HG03139 (cell line): Measurements from ENCODE around the gene SPEM1.

Source experiments
- ATAC-seq: cut with Tn5 transposase; IDR thresholded peaks from one replicate; pipeline ENCODE4 v1.9.1; 2021; ENCODE audit not compliant: unreplicated experiment

The SPEM1 gene

DNA sequence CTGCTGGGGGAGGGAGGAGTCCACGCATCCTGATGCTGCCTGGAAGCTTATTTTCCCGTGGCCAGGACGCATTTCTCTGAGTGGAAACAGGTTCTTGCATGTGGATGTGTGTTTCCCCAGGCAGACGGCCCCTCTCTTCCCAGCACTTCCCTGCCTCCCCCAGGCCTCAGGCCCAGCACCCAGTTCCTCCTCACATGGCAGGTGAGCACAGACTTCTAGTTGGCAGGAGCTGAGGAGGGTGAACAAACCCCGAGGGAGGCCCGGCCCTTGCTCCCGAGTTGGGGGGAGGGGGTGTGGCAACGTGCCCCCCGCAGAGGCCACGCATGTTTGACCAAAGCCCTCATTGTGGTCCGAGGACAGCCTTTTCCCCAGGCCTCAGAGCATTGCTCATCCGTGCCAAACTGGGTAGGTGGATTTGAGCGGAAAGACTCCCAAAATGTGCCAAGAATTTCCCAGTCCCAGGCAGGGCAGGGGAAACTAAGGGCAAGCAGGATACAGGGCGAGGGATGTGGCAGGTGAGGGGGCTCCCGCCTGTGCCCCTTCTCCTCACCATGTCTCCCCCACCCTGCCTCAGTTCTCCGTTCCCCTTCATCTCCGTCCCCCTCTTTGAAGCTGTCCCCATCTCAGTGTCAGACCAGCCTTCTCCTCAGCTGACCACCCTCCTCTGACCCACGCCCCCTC is 1.5 kb upstream of the SPEM1 start:
- no peak for ATAC-seq

DNA sequence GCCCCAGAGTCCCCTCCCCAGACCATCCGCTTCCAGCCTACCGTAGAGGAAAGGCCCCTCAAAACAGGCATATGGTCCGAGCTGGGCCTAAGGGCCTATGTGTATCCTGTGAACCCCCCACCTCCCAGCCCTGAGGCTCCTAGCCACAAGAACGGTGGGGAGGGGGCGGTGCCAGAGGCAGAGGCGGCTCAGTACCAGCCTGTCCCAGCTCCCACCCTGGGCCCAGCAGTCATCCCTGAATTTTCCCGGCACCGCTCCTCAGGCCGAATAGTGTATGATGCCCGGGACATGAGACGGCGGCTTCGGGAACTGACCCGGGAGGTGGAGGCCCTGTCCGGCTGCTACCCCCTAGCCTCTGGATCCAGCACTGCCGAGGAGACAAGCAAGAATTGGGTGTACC is 1.1 kb downstream of the SPEM1 start:
- ATAC-seq, result no peak

DNA sequence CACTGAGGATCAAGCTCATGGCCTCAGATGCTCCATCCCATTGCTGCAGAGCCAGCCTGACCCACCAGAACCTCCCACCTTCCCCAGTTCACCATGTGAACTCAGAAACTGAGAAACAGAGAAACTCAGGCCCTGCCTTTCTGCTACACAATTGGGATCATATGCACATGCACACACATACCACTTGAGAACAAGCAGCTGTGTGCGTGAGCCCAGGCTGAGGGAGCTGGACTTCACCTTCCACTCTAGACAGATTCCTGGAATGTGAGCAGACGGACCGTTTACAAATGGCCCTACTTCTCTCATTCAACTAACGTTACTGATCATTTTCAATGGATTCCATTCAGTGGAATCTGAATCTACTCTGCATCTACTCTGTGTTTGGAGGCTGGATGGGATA is 3.6 kb downstream of the SPEM1 start:
- no peak for ATAC-seq

DNA sequence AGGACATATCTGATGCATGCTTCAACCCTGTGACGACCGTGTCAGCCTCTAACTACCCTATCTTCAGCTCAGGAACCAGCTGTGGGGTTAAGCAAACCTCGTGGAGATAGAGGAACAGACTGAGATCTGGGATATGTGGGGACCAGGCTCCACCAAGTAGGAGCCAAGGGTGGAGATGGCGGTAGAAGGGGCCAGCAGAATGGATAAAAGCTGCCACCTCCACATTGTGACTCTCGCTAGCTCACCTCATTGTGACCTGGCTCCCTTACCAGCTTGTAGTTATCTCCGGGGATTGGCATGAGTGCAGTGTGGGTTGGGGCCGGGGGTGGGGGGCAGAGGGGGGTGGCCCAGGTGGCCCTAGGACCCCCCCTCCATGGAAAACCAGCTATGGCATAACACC is 5.2 kb downstream of the SPEM1 start, which contains the start of gene SPEM2:
SPEM2 (plus strand) TSS at position 301 of the 400 bp plus-strand sequence; CDS start at position 374, 73 bp downstream.
- no peak for ATAC-seq

DNA sequence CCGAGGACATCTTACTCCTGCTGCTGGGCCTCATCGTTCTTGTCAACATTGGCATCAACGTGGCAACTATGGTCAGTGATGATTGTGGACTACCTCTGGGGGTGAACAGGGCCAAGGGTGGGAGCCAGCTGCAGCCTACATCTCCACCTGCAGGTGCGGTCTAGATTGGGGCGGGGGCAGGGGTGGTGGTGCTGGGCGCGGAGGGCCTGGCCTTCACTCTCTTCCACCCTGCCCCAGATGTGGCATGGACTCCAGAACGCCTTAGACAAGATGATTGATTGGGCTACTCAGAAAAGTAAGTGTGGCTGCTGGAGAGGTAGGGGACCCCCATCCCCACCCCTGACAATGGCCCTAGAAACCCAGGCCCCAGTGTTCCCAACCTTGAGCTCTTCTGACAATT is 5.6 kb downstream of the SPEM1 start:
- ATAC-seq, result no peak

DNA sequence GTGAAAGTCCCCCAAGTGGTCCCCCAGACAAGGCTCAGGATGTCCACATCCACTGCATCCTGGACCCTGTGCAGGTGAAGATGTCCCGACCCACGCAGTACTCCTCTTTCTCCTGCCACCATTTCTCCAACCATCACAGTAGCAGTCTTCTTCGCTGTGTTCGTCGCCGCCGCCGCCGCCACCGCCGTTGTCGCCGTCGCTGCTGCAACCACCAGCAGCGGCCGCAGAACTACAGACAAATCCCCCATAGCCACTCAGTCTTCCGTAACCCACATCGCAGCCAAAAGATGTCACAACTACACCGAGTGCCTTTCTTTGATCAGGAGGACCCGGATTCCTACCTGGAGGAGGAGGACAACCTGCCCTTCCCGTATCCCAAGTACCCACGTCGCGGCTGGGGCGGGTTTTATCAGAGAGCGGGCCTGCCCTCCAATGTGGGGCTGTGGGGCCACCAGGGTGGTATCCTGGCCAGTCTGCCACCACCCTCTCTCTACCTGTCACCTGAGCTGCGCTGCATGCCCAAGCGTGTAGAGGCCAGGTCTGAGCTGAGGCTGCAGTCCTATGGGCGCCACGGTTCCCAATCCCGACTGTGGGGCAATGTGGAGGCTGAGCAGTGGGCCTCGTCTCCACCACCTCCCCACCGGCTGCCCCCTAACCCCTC is 6.2 kb downstream of the SPEM1 start:
- ATAC-seq, result no peak

DNA sequence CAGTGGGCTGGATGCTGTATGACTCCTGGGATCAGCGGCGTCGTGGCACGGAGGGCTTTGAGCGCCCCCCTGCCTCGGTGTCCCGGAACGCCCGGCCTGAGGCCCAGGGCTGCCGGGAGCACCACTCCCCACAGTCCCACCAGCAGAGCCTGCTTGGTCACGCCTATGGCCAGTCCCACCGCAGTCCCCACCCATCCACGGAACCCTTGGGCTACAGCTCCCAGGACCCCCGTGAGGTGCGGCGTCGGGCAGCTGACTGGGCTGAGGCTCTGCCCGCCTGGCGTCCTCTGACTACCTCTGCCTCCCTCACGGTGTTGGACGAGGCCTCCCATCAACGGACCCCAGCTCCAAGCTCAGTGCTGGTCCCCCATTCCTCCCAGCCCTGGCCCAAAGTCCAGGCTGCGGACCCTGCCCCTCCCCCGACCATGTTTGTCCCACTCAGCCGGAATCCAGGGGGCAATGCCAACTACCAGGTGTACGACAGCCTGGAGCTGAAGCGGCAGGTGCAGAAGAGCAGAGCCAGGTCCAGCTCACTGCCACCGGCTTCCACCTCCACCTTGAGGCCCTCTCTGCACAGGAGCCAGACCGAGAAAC is 6.9 kb downstream of the SPEM1 start:
- no peak for ATAC-seq

DNA sequence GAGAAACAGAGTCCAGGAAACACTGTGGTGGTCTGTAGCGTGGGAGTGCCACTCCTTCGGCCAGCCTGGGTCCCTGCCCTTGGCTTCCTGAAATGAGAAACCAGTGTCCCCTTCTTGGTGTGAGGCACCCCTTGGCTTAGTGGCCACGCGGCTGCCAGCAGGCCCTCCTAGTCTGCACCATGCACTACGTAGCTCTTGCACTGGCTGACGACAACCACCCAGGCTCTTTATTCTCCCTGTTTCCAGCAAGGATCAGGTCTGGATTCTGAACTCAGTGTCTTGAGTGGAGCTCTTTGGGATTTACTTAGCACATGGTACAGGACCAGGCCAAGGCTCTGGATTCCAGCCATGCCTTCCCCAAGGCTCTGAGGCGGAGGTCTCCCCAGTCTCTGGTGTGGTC is 7.4 kb downstream of the SPEM1 start:
- no peak for ATAC-seq

DNA sequence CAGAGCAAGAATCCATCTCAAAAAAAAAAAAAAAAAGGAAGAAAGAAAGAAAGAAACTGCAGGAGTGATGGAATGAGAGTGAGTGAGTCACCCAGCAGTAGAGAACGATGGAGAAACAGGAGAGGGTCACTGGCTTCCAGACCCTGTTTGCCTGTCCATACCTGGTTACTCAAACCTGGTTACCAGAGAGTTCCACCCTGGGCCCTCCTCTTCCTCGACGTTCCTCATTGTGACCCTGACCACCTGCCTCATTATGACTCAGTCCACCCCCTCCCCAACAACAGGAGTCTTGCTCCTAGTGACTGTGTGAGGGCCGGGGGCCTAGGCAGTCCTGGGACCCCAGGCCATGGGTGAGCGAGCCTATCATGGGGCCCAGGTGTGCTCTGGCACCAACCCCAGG is 8.4 kb downstream of the SPEM1 start, which contains the start of gene SPEM3:
SPEM3 (plus strand) TSS at position 301 of the 400 bp plus-strand sequence; CDS start at position 347, 46 bp downstream.
- ATAC-seq, result no peak

DNA sequence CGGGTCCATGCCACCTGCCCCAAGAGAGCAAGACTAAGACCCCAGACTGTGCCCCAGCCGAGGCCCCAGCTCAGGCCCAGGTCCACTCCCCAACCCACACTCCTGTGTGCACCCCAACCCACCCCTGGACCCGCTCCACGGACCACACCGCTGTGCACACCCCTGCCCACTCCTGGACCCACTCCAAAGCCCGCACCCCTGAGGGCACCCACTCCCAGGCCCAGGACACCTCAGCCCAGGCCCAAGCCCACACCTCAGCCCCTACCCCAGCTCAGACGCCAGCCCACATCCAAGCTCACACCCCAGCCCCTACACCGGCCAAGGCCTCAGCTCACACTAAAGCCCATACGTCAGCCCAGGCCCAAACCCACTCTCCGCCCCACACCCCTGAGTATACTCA is 9.6 kb downstream of the SPEM1 start:
- no peak for ATAC-seq

DNA sequence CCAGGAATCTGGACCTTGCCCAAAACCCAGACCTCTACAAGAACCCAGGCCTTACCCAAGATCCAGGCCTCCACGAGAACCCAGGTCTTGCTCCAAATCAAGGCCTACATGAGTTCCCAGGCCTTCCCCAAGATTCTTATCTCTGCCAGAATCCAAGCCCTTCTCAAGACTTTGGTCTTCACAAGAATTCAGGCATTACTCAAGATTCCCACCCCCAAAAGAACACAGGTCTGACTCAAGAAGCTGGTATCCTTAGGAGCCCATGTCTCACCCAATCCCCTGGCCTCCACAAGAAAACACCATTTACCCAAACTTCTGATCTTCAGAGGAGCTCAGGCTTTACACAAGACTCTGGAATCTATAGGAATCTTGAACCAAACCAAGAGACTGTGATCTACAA is 11.1 kb downstream of the SPEM1 start:
- ATAC-seq, result no peak

DNA sequence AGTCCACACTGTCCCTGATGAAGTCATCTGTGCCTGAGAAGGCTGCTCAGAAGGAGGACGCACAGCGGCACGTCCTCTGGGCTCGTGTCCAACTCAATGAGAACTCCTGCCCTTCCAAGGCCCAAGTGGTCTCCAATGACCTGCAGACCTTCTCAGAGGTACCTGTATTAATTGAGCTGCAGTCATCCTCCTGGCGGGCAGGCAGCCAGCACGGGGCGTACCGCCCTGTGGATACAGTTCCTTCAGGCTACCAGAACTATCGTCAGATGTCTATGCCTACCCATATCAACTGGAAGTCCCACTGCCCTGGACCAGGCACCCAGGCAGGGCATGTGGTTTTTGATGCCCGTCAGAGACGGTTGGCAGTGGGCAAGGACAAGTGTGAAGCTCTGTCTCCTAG is 12.2 kb downstream of the SPEM1 start:
- ATAC-seq, result no peak

DNA sequence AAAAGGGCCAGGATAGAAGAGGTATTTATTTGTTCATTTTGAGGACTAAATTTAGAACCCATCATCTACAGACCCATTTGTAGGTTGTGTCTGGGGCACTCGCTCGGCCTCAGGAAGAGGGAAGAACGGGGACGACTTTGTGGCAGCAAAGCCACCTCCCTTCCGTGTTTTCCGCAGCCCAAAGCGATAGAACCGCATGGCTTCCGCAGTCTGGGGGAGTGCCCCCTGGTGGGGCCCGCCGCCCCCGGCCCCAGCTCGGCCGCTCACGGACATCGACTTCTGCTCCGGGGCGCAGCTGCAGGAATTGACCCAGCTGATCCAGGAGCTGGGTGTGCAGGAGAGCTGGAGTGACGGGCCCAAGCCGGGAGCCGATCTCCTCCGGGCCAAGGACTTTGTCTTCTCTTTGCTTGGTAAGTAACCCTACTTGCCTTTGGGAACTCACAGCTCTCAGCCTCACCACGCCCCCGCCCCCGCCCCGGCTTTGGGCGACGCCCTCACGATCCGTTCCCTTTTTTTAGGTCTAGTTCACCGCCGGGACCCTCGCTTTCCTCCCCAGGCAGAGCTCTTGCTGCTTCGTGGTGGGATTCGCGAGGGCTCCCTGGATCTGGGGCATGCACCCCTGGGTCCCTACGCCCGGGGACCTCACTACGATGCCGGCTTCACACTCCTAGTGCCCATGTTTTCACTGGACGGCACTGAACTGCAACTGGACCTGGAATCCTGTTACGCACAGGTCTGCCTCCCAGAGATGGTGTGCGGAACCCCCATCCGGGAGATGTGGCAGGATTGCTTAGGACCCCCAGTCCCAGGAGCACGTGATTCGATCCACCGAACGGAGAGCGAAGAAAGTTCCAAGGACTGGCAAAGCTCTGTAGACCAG is 15.8 kb downstream of the SPEM1 start:
- ATAC-seq, result peak; percentile 20

DNA sequence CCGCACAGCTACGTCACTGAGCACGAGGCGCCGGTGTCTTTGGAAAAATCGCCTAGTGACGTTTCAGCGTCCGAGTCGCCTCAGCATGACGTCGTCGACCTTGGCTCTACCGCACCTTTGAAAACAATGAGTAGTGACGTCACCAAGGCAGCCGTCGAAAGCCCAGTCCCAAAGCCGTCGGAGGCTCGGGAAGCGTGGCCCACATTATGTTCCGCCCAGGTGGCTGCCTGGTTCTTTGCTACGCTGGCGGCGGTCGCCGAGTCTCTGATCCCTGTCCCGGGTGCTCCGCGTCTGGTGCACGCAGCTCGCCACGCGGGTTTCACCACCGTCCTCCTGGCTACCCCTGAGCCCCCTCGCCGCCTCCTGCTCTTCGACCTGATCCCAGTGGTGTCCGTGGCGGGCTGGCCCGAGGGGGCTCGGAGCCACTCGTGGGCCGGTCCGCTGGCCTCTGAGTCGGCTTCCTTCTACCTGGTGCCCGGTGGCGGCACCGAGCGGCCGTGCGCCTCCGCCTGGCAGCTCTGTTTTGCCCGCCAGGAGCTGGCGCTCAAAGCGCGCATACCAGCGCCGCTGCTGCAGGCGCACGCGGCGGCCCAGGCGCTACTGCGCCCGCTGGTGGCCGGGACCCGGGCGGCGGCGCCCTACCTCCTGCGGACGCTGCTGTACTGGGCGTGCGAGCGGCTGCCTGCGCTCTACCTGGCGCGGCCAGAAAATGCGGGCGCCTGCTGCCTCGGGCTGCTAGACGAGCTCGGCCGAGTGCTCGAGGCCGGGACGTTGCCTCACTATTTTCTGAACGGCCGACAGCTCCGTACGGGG is 16.6 kb downstream of the SPEM1 start:
- ATAC-seq, result no peak

DNA sequence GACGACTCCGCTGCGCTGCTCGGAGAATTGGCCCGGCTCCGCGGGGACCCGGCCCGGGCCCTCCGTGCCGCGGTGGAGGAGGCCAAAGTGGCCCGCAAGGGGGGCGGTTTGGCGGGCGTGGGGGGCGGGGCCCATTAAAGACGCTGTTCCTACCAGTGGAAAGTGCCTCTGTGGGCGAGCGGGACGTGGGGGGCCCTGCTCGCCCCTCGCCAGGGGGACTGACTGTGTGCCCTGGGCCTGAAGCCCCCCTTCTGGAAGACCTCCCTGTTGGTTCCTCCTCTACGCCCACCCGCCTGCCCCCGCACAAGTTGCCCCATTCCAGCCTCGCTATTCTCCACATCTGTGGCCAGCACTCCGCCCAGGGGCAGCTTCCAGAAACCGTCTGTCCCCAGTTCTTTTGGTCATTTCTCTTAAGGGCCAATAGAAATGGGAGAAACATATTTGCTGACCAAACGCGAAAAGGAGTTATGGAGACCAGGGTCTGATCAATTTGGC is 17.3 kb downstream of the SPEM1 start:
- ATAC-seq, result no peak

DNA sequence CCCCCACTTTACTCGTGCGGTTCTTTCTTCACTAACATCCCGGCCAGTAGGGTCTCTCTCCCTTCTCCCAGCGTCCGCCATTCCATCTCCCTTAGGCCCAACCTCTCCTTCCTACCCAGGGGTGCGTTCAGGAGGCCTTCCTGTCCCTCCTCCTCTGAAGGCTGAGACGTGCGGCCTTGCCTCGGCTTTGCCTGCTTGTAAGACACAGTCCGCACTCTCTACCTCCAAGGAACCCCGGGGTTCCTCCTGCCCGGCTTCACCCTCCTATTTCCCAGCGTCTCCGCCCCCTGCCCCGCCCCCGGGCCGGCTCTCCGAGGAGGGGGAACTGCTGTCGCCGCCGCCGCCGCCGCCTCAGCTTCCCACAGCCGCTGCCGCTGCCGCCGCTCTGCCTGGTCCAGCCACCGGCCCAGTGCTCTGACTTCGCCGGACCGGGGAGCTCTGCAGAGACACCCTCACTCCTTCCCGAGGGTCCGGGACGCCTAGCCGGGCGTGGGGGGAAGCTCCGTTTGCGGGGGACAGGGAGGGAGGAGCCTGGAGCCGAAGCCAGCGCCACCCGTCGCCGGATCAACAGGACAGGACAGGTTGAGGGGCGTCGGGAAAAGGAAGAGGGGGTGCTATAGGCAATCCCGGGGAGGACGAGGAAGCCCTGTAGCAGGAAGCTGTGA is 18.0 kb downstream of the SPEM1 start:
- ATAC-seq, result no peak

DNA sequence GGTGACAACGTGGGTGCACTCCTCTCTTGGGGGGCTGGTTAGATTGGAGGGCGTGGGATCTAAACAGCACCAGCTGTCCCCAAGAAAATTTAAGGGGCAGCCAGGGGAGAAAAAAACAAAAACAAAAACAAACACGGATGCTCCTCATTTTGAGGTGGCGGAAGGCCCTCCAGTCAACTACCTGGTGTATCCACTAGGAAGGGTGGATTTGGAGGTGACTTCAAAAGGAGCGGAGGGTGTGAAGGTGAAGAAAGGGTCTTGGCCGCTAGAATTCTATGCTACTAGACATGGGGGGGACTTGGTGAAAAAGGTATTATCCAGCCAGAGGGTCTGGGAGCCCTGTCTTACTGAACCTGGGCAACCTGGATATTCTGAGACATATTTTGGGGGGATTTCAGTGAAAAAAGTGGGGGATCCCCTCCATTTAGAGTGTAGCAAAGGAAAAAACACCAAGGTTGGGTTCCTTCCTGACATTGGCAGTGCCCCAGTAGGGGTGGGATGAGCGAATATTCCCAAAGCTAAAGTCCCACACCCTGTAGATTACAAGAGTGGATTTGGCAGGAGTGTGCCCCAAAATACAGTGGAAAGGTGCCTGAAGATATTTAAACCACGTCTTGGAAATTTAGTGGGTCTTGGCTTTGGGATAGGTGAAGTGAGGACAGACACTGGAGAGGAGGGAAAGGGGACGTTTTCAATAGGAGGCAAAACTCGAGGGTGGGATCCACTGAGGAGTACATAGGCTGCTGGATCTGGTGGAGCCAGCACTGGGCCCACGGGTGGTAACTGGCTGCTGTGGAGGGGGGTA is 18.7 kb downstream of the SPEM1 start:
- ATAC-seq, result no peak

DNA sequence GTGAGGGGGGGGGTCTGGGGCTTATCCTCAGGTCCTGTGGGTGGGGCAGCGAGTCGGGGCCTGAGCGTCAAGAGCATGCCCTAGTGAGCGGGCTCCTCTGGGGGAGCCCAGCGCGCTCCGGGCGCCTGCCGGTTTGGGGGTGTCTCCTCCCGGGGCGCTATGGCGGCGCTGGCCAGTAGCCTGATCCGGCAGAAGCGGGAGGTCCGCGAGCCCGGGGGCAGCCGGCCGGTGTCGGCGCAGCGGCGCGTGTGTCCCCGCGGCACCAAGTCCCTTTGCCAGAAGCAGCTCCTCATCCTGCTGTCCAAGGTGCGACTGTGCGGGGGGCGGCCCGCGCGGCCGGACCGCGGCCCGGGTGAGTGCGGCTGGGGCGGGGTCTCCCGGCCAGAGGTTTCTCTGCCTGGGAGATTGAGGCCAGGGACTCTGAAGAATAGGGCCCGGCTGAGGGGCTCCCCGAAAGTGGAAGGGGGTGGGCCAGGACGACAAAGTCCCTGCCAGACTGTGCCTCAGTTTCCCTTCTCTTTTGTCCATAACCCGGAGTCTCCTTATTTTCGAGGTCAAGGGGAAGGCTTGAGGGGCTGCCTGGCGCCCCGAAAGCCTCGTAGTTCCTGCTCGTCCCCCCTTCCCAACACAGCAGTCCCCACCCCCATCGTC is 19.5 kb downstream of the SPEM1 start, which contains the start of gene FGF11:
FGF11 (plus strand) TSS at position 51 of the 651 bp plus-strand sequence; CDS start at position 160, 109 bp downstream.
- no peak for ATAC-seq
